Activated CD4-positive, alpha-beta T cell treated with anti-CD3 and anti-CD28 coated beads, Interleukin-2, amount 50 U/mL, for 1 hour (primary cell): ENCODE results near the gene TEX19.
"Not testable (repeated sequence)": the region's sequence is repeated elsewhere in the genome, so short reads cannot be mapped to it uniquely, and the experiment has no call there.

Source experiments
- DNase-seq: peaks from one replicate; pipeline ENCODE4 v3.0.0-alpha.2; 2020

TEX19 gene

DNA sequence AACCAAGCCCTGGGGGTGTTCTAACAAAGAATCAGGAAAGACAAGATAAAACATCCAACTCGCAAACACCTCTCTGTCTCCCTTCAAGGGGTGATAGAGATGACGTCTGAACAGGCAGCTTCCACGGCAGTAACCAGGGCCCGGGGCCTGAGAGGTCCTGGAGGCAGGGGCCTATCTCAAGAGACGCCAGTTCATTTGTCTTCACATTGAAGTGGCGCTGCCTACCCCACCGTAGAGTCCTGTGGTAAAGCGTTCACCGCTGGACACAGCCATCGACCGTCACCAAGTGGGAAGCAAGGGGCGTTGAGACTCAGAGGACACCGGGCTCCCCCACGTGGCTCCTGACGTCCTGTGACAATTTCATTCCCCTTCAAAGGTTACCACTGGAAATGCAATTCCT lies 33.9 kb downstream of the TEX19 start:
- DNase-seq: no peak

GRCh38 chr17:82394278-82394677 lies 35.2 kb downstream of the TEX19 start:
- no peak for DNase-seq

DNA sequence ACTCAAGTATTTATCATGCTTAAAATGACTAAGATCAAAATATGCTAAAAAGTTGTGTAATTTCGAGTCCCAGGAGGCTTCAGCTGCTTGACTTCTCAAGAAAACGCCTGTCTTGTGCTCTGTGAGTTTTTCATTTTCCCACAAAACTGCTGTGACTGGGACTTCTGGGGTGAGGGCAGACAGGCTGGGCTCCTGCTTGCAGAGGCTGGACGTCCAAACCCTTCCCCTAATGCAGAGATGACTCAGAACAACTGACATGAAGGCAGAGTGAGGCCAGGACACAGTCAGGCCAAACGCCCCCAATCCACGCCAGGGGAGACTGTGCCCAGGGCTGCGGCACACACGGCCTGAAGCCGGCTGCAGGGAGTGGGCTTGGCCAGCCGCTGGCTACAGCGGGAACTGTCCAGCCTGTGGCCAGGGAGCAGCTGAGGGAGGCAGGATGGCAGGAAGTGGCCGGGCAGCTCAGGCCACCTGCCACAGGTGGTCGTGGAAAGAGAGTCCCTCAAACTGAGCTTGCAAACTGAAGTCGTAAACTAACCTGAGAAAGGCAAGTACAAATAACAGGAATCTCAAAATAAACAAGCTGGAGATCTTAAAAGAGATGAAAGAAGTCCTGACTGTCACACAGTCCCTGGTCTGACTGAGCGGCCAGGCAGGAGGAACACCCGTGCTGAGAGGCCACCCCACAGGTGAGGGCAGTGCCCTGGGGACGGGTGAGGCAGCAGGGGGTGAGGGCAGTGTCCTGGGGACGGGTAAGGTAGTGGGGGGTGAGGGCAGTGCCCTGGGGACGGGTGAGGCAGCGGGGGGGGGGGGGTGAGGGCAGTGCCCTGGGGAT lies 37.8 kb downstream of the TEX19 start:
- DNase-seq: no peak

DNA sequence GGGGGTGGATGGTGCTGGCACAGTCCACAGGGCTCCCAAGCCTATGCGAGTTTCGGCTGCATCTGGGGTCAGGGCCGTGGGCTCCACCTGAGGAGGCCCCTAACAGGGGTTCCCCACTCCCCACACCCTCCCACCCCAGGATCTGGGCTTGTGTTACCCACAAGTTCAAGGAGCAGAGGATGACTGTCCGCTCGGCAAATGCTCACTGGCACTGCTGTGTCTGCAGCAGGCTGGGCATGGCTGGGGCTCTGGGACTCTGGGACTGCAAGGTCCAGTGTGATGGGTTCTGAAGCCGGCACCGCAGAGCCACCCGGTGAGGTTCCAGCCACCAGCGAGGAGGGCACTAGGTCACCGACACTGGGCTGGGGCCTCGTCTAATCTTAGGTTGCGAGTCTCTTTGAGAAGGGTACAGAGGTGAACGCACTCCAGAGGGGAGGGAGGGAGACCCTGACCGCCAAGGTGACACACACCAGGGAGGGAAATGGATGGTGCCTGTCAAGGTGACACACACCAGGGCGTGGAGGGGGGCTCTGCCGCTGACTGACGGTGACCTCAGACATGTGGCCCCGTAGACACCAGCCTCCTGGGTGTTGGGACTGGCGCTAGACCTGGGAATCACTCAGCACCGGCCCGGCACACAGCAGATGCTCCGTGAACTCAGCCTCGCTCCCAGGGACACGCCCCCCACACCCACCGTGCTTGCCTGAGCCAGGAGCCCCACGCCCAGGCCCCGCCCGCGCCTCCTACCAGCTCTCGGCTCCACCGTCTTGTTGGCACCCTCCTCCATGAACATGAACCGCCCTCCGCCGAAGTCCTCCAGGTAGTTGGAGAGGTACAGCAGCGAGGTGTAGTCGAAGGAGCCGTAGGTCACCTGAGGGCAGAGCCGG lies 38.6 kb downstream of the TEX19 start:
- DNase-seq: no peak

DNA sequence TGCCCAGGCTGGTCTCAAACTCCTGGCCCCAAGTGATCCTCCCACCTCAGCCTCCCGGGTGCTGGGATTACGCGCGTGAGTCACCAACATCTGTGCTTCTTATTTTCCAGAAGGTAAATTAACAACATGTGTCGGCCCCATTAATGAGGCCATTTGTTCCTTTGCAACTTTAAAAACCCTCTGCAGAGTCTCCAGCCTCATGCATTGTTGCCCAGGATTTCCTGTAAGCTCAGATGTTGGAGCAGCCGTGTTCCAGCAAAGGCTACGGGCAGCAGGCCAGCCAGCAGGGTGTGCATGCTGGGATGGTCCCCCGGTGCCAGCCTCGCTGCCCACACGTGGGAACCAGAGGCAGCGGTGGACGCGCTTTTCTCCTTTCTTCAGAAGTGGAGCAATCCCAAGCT lies 40.0 kb downstream of the TEX19 start:
- no peak for DNase-seq

GRCh38 chr17:82399601-82400101 lies 40.6 kb downstream of the TEX19 start:
- no peak for DNase-seq

- DNase-seq: no peak
Measured at GRCh38 chr17:82400206-82400605, 41.2 kb downstream of the TEX19 start.

GRCh38 chr17:82400830-82401229 lies 41.8 kb downstream of the TEX19 start:
- peak; percentile 42 for DNase-seq

GRCh38 chr17:82402865-82403264 lies 43.8 kb downstream of the TEX19 start:
- DNase-seq: no peak

DNA sequence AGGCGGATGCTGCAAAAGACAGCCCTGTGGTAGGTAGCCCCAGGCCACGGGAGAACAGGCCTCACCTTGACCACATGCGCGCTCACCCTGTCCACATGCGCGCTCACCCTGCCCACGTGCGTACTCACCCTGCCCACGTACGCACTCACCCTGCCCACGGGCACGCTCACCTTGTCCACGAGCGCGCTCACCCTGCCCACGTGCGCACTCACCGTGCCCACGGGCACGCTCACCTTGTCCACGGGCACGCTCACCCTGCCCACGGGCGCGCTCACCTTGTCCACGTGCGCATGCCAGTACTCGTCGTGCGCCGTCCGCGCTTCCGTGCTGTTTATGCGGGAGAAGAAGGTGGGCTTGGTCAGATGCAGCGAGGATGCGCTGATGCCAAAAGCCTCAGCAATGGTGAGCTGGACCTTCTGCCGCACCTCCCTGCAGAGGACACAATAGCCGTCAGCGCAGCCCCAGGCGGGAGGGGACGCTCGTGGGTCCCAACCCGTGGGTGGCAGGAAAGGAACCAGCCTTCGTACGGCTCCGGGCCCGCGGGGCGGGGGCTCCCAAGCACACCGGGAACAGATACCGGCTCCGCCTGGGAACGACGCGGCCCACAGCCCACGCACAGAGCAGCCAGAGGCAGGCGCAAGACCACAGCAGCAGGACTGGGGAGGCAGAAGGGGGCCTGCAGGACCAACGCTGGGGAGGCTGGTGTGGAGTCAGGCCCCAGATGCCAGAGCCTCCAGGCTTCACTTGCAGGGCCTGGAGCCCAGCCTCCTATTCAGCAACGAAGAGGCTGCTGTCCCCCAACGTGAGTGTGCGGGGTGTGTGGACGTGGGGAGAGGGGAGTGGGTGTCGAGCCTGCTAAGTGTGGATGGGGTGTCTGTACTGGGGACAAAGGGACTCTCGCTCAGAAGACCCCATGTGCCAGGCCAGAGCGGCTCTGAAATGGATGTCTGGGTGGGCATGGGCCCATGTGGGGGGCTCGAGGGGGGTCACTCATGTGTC lies 44.9 kb downstream of the TEX19 start:
- DNase-seq: no peak

DNA sequence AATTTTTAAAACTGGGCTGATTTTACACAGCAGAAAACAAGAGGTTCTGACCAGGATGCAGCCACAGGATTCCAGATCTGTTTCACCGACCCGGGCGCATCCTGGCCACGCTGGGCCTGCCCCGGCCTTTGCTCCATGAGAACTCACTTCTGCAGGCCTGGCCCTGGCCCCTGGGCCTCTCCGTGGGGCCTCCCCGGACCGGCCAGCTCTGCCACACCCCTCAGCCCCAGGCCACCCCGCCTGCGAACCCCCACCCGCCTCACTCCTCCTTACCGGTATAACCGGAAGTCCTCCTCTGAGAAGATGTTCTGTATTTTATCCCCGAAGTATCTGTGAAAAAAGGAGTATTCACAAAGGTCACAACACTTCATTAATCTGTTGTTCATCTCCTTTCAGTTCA lies 46.0 kb downstream of the TEX19 start:
- DNase-seq: no peak

DNA sequence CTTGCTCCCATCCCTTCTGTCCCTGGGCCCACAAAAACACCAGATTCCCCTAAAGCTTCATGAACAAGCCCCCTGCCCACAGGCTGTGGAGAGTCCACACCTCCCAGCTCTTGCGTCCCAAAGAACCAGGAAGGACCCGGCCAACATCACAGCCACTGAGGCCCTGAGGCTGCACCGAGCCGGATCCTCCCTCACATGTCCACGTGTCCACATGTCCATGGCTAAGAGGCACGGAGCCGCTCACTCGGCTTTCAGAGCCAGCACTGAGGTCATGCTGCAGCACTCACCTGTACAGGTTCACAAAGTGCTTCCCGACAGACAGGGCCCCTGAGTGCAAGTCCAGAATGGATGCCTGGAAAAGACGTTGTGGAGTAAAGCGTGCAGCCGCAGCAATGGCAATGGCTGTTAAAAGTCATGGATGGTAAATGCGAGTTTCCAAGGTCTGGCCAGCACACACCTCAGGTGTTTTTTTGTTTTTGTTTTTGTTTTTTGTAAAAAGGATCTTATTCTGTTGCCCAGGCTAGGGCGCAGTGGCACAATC lies 47.2 kb downstream of the TEX19 start:
- no peak for DNase-seq

DNA sequence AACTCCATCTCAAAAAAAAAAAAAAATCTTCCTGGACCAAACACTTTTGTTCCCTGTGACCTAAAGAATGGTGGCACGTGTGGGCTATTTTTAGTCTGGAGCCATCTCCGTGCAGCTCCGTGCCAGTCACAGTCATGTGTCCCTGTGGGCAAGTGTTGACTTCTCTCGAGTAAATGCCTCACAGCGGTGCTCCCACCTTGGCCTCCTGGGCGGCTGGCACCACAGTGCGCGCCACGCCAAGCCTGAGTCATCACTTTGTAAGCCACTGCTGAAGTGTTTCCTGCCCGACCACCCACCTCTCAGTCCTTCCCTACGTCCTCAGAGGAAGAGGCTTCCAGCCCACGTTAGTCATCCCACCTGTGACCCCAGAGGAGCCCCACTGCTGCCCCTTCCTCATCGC lies 48.2 kb downstream of the TEX19 start:
- DNase-seq: no peak

GRCh38 chr17:82408288-82408937 lies 49.4 kb downstream of the TEX19 start:
- no peak for DNase-seq

- DNase-seq: no peak
Measured at GRCh38 chr17:82408938-82409318, 49.9 kb downstream of the TEX19 start.

DNA sequence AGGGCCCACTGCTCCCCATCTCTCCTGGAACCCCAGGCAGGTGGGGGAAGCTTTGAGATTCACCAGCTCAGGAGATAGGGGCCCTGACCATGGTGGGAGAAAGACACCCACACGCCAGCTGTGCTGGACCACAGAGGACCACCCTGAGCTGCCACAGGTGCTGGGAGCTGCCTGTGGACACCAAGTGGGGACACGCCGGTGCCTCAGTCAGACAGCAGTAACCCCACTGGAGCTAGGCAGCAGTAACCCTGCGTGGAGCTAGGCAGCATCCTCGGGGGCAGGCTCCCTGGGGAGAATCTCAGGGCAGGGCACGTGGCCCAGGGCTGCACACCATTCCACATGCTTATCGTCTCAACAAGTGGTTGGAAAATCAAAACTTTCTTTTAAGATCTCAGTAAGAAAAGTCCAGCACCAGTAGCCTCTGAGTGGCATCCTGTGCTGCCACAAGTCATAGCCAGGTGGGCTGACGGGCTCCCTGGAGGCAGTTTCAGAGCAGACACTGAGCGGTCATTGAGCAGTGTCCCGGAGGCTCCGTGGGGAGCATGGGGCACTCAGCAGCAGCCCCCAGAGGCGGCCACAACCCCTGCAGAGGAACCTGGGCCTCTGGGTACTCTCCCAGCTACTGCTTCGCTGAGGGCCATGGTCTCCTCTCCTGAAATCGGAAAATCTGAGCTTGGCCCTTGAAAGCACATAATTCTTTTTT lies 51.1 kb downstream of the TEX19 start:
- no peak for DNase-seq

DNA sequence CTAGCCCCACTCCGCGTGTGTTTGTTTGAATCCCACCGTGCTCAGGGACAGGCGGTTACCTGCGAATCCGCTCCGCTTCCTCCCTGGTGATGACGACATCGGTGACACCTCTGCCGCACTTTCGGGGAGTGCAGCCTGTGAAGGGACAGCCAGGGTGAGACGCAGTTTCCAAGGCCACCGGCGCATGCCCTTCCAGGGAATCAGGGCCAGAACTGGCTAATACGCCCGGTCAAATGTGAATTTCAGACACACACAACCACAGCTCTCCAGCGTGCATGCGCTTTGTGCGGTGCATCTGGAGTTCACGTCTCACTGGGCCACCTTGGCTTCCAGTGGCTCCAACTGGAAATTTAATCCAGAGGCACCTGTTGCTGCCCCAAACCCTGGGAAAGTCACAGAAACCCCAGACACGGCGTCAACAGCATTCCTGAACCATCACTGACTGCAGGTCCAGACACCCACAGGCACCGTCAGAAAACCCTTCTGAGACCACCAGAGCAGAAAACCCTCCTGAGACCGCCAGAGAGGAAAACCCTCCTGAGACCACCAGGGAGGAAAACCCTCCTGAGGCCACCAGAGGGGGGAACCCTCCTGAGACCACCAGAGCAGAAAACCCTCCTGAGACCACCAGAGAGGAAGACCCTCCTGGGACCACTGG lies 52.5 kb downstream of the TEX19 start:
- DNase-seq: no peak

GRCh38 chr17:82412081-82412480 lies 53.0 kb downstream of the TEX19 start:
- not testable (repeated sequence) for DNase-seq

GRCh38 chr17:82412535-82413520 lies 53.8 kb downstream of the TEX19 start:
- no peak for DNase-seq
